Activated B cell treated with CpG ODN at 0.5 μM for 24 hours (primary cell): ENCODE results near the gene SLC22A14. TPM values are rescaled to one million over a fixed set of nuclear protein-coding genes. Genes with fewer than 3 reads are reported as not detected.

Source experiments
- ATAC-seq: fragments of 200-7000 bp; cut with Tn5 transposase; one replicate; pipeline ENCODE4 v1.10.0; 2021; ENCODE audit warnings: low read depth, mild to moderate bottlenecking, moderate library complexity
- CTCF ChIA-PET: fragments of 350-600 bp; sonication (Branson Sonifier 250); formaldehyde crosslinking; loops from one replicate; lab custom pipeline; 2021; ENCODE audit warnings: antibody characterized with exemption; lab: Charles Lee
- POLR2A ChIA-PET: fragments of 350-600 bp; sonication (Branson Sonifier 250); formaldehyde crosslinking; loops from one replicate; lab custom pipeline; 2021; ENCODE audit warnings: antibody characterized with exemption; lab: Charles Lee
- DNase-seq: peaks from one replicate; pipeline ENCODE4 v3.0.0; 2022
- H3K27ac Mint-ChIP-seq: one replicate; pipeline ENCODE4 v1.8.0; 2020; ENCODE audit warnings: mixed read lengths
- H3K27me3 Mint-ChIP-seq: one replicate; pipeline ENCODE4 v1.8.0; 2021; ENCODE audit warnings: mixed read lengths
- H3K36me3 Mint-ChIP-seq: one replicate; pipeline ENCODE4 v1.8.0; 2021; ENCODE audit warnings: low read depth, mixed read lengths
- H3K4me1 Mint-ChIP-seq: one replicate; pipeline ENCODE4 v1.8.0; 2021; ENCODE audit warnings: mixed read lengths
- H3K4me3 Mint-ChIP-seq: one replicate; pipeline ENCODE4 v1.8.0; 2020; ENCODE audit warnings: mild to moderate bottlenecking, mixed read lengths
- H3K9me3 Mint-ChIP-seq: one replicate; pipeline ENCODE4 v1.8.0; 2020; ENCODE audit warnings: mixed read lengths
- intact Hi-C: fragments of 100-400 bp; cut with micrococcal nuclease; formaldehyde crosslinking; loops from one replicate; pipeline ENCODE4 v1.15.1; 2024
- total RNA-seq: library from RNA; stranded (reverse); gene quantifications from 2 replicates; pipeline ENCODE4 v1.2.3, GENCODE V29; 2022
- TF ChIP-seq, protein P1 (sequence below): fragments of 200-600 bp; IDR thresholded peaks from one replicate; pipeline ENCODE4 v1.8.0; 2022; ENCODE audit warnings: antibody characterized with exemption, mild to moderate bottlenecking

Gene SLC22A14
- total RNA-seq, 1 donor from 2014 or later, result 0.16 TPM

DNA sequence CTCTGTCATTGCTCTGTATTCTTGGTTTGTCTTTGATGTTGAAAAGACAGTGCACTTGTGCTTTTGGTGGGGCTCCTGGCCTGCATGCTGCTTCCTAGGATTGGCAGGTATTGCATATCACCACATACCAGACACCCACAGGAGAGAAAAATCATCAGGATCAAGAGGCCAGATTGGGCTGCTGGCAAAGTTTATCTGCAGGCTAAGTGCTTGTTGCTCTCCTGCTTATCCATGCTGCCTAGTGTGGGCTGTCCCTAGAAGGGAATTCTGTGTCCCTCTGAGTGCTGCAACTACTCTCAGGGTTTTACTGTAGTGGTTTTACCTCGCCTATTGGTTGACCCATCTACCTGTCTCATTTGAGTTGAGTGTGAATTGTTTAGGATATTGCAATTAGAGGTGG lies 17.3 kb upstream of the SLC22A14 start:
- Mint-ChIP-seq H3K4me1 (peaks cover 19% of the 10 kb centered on the region), H3K4me3 (no peak overlapping the region)
- POLR2A ChIA-PET, result no interaction called here

GRCh38 chr3:38265604-38266307 lies 16.3 kb upstream of the SLC22A14 start, which contains the start of gene SLC22A13:
SLC22A13 (plus strand) TSS chr3:38265812; CDS start chr3:38265861, 49 bp downstream.
- ChIA-PET POLR2A (no interaction called here), CTCF (no interaction called here)
- no peaks in the 10 kb centered on the region for H3K9me3 Mint-ChIP-seq
- H3K4me1 Mint-ChIP-seq, result peaks cover 19% of the 10 kb centered on the region
- intact Hi-C loops, result no loop called here
- DNase-seq (no peak), ATAC-seq (no peak)
- H3K36me3 Mint-ChIP-seq, result no peaks in the 10 kb centered on the region
- H3K27me3 Mint-ChIP-seq, result no peaks in the 10 kb centered on the region
- H3K27ac Mint-ChIP-seq, result no peak within 1 kb of the TSS
- TF ChIP-seq, protein P1, sequence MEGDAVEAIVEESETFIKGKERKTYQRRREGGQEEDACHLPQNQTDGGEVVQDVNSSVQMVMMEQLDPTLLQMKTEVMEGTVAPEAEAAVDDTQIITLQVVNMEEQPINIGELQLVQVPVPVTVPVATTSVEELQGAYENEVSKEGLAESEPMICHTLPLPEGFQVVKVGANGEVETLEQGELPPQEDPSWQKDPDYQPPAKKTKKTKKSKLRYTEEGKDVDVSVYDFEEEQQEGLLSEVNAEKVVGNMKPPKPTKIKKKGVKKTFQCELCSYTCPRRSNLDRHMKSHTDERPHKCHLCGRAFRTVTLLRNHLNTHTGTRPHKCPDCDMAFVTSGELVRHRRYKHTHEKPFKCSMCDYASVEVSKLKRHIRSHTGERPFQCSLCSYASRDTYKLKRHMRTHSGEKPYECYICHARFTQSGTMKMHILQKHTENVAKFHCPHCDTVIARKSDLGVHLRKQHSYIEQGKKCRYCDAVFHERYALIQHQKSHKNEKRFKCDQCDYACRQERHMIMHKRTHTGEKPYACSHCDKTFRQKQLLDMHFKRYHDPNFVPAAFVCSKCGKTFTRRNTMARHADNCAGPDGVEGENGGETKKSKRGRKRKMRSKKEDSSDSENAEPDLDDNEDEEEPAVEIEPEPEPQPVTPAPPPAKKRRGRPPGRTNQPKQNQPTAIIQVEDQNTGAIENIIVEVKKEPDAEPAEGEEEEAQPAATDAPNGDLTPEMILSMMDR, result no peak
- H3K4me3 Mint-ChIP-seq, result no peak within 1 kb of the TSS

More for the DNA sequence above, 17.3 kb upstream of the SLC22A14 start:
- ATAC-seq, result no peak
- Mint-ChIP-seq H3K27me3 (no peaks in the 10 kb centered on the region), H3K27ac (no peak overlapping the region), H3K36me3 (no peaks in the 10 kb centered on the region), H3K9me3 (no peaks in the 10 kb centered on the region)
- TF ChIP-seq, protein P1, result no peak
- CTCF ChIA-PET, result no interaction called here
- no peak for DNase-seq
- intact Hi-C loops, result no loop called here

DNA sequence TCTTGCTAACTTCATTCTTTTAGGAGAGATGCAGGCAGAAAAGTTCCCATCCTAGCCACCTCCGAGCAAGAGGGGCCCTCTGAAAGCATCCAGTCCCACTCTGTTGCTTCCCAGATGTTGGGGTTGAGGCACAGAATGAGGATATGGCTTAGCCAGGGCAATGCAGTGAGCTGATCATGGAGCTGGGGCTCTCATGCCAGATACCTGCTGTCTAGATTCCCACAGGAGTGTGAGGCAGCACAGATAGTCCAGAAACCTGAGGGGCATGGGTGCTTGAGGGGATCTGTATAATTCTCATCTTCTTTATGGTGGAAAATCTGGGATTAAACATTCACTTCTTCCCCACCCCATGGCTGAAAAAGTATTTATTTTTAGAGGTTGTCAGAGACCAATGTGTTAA lies 15.3 kb upstream of the SLC22A14 start:
- DNase-seq (no peak), ATAC-seq (no peak)
- Mint-ChIP-seq H3K27ac (no peak overlapping the region), H3K4me1 (peaks cover 19% of the 10 kb centered on the region), H3K4me3 (no peak overlapping the region), H3K9me3 (no peaks in the 10 kb centered on the region), H3K27me3 (no peaks in the 10 kb centered on the region), H3K36me3 (no peaks in the 10 kb centered on the region)
- TF ChIP-seq, protein P1, result no peak
- CTCF ChIA-PET, result no interaction called here
- intact Hi-C loops, result no loop called here
- POLR2A ChIA-PET, result no interaction called here

DNA sequence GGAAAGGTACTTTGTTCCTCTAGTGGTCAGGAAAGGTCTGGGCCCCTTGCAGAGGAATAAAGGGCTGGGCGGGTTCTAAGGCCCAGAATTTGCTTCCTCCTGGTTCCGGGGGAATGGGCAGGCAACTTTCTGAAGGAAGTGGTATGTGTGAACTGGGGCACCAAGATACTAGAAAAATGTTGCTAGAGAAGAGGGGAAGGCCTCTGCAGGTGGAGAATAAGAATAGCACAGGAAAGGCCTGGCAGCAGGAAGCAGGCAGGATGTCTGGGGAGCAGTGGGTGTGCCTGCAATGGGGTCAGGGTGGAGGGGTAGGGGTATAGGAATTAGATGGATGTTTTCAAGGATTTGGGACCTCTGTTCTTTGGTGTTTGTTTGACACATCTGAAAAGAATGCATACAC lies 14.4 kb upstream of the SLC22A14 start:
- no peaks in the 10 kb centered on the region for H3K36me3 Mint-ChIP-seq
- TF ChIP-seq, protein P1, result no peak
- intact Hi-C loops, result no loop called here
- H3K27me3 Mint-ChIP-seq, result no peaks in the 10 kb centered on the region
- ATAC-seq (no peak), DNase-seq (no peak)
- H3K4me3 Mint-ChIP-seq, result no peak overlapping the region
- no peaks in the 10 kb centered on the region for H3K9me3 Mint-ChIP-seq
- POLR2A ChIA-PET, result no interaction called here
- CTCF ChIA-PET, result no interaction called here
- peaks cover 21% of the 10 kb centered on the region for H3K4me1 Mint-ChIP-seq
- H3K27ac Mint-ChIP-seq, result peak overlapping the region; percentile 18

GRCh38 chr3:38268087-38268486 lies 14.0 kb upstream of the SLC22A14 start:
- H3K27ac Mint-ChIP-seq, result peak overlapping the region; percentile 18
- intact Hi-C loops, result no loop called here
- CTCF ChIA-PET, result no interaction called here
- H3K4me1 Mint-ChIP-seq, result peaks cover 25% of the 10 kb centered on the region
- peak; percentile 28 for ATAC-seq
- peak overlapping the region; percentile 47 for H3K4me3 Mint-ChIP-seq
- H3K36me3 Mint-ChIP-seq, result no peaks in the 10 kb centered on the region
- TF ChIP-seq, protein P1, result no peak
- H3K27me3 Mint-ChIP-seq, result no peaks in the 10 kb centered on the region
- H3K9me3 Mint-ChIP-seq, result no peaks in the 10 kb centered on the region
- POLR2A ChIA-PET, result interaction anchor here (1.0 to 1.3 kb wide), 2 partner anchors 103 to 131 kb away, joined by 3 to 5 read pairs; partner anchors contain the start of genes ACAA1 and OXSR1
- DNase-seq, result no peak
